Neural cell (in vitro differentiated cells): ENCODE results near the gene KIFC3. TPM values are rescaled to one million over a fixed set of nuclear protein-coding genes. Genes with fewer than 3 reads are reported as not detected.

Experiments
- H2AFZ ChIP-seq: fragments of 200-600, 300-800 bp; sonication (generic), shearing (Covaris generic); 2 replicates; pipeline ENCODE4 v1.6.0; 2014; ENCODE audit warnings: low read depth, mild to moderate bottlenecking, antibody characterized with exemption, low read length, moderate library complexity
- H3F3A ChIP-seq: fragments of 200-600 bp; shearing (Covaris generic); 2 replicates; pipeline ENCODE4 v1.6.1; 2016; ENCODE audit warnings: mild to moderate bottlenecking, moderate library complexity, mixed read lengths, antibody characterized with exemption, low read length; ENCODE audit not compliant: insufficient read depth, poor library complexity, severe bottlenecking
- H3K27ac ChIP-seq: fragments of 200-600, 300-800 bp; sonication (generic), shearing (Covaris generic); 2 replicates; pipeline ENCODE4 v1.5.1; 2014; ENCODE audit warnings: mild to moderate bottlenecking, low read length, moderate library complexity
- H3K27me3 ChIP-seq: fragments of 300-800, 200-600 bp; sonication (generic), shearing (Covaris generic); 2 replicates; pipeline ENCODE4 v1.6.0; 2014; ENCODE audit warnings: mild to moderate bottlenecking, low read depth, low read length, moderate library complexity; ENCODE audit not compliant: insufficient read depth
- H3K36me3 ChIP-seq: fragments of 300-800, 200-600 bp; sonication (generic), shearing (Covaris generic); 2 replicates; pipeline ENCODE4 v1.5.1; 2014; ENCODE audit warnings: mild to moderate bottlenecking, antibody characterized with exemption, low read length, moderate library complexity; ENCODE audit not compliant: insufficient read depth
- H3K4me2 ChIP-seq: fragments of 300-800, 200-600 bp; sonication (generic), shearing (Covaris generic); 2 replicates; pipeline ENCODE4 v1.6.0; 2014; ENCODE audit warnings: mild to moderate bottlenecking, low read length
- H3K4me3 ChIP-seq: fragments of 300-800, 200-600 bp; sonication (generic), shearing (Covaris generic); 2 replicates; pipeline ENCODE4 v1.5.1; 2014; ENCODE audit warnings: mild to moderate bottlenecking, low read length, moderate library complexity
- H3K79me2 ChIP-seq: fragments of 200-600 bp; shearing (Covaris generic); replicated peaks from 2 replicates; pipeline ENCODE4 v1.6.0; 2014; ENCODE audit warnings: mild to moderate bottlenecking, low read length, moderate library complexity; ENCODE audit not compliant: insufficient read depth
- H3K9ac ChIP-seq: fragments of 300-800, 200-600 bp; sonication (generic), shearing (Covaris generic); 2 replicates; pipeline ENCODE4 v1.6.1; 2016; ENCODE audit warnings: mild to moderate bottlenecking, low read length, mixed read lengths
- H3K9me2 ChIP-seq: fragments of 200-600 bp; shearing (Covaris generic); 2 replicates; pipeline ENCODE4 v1.6.1; 2016; ENCODE audit warnings: mild to moderate bottlenecking, low read length, mixed read lengths; ENCODE audit not compliant: insufficient read depth
- H3K9me3 ChIP-seq: fragments of 200-600, 300-800 bp; sonication (generic), shearing (Covaris generic); 2 replicates; pipeline ENCODE4 v1.6.1; 2016; ENCODE audit warnings: mild to moderate bottlenecking, mixed run types, low read length, moderate library complexity, mixed read lengths
- H4K20me1 ChIP-seq: fragments of 200-600 bp; shearing (Covaris generic); 2 replicates; pipeline ENCODE4 v1.6.1; 2016; ENCODE audit warnings: mild to moderate bottlenecking, mixed run types; ENCODE audit not compliant: insufficient read depth
- EP300 ChIP-seq: fragments of 450-650 bp; conservative IDR thresholded peaks from 2 replicates; pipeline ENCODE4 v1.6.1; 2014; ENCODE audit warnings: antibody characterized with exemption, mild to moderate bottlenecking, moderate library complexity; ENCODE audit not compliant: poor library complexity, severe bottlenecking
- EZH2 ChIP-seq: fragments of 200-600, 300-800 bp; shearing (Covaris generic), sonication (generic); IDR thresholded peaks from 2 replicates; pipeline ENCODE4 v1.6.1; 2014; ENCODE audit warnings: antibody characterized with exemption, low read length, borderline replicate concordance, mild to moderate bottlenecking; ENCODE audit not compliant: insufficient read depth, poor library complexity, severe bottlenecking
- MXI1 ChIP-seq: fragments of 450-650 bp; conservative IDR thresholded peaks from 2 replicates; pipeline ENCODE4 v1.6.1; 2014; ENCODE audit warnings: antibody characterized with exemption, mild to moderate bottlenecking; ENCODE audit not compliant: poor library complexity, severe bottlenecking
- POLR2AphosphoS5 ChIP-seq: IDR thresholded peaks from 2 replicates; pipeline ENCODE4 v1.6.1; 2012
- RAD21 ChIP-seq: fragments of 450-650 bp; conservative IDR thresholded peaks from 2 replicates; pipeline ENCODE4 v1.6.1; 2014; ENCODE audit warnings: antibody characterized with exemption, mild to moderate bottlenecking, moderate library complexity
- SMC3 ChIP-seq: fragments of 450-650 bp; conservative IDR thresholded peaks from 2 replicates; pipeline ENCODE4 v1.6.1; 2014; ENCODE audit warnings: antibody characterized with exemption, mild to moderate bottlenecking, moderate library complexity; ENCODE audit not compliant: poor library complexity
- TAF1 ChIP-seq: IDR thresholded peaks from 2 replicates; pipeline ENCODE4 v1.6.1; 2012; ENCODE audit warnings: low read depth
- polyA plus RNA-seq: library from polyadenylated mRNA; depleted of rRNA; stranded (reverse); fragments of >200 nt; gene quantifications from 2 replicates; pipeline ENCODE4 v1.2.3, GENCODE V29; 2014
- TF ChIP-seq, protein P1 (sequence below): fragments of 450-650 bp; IDR thresholded peaks from 2 replicates; pipeline ENCODE4 v1.5.1; 2014; ENCODE audit warnings: antibody characterized with exemption, mild to moderate bottlenecking, moderate library complexity; ENCODE audit not compliant: poor library complexity, severe bottlenecking
- TF ChIP-seq, protein P2 (sequence below): IDR thresholded peaks from 2 replicates; pipeline ENCODE4 v1.6.1; 2012; ENCODE audit warnings: borderline replicate concordance

Gene KIFC3
- polyA plus RNA-seq, 1 donor from 2014 or later: 29.7 TPM

DNA sequence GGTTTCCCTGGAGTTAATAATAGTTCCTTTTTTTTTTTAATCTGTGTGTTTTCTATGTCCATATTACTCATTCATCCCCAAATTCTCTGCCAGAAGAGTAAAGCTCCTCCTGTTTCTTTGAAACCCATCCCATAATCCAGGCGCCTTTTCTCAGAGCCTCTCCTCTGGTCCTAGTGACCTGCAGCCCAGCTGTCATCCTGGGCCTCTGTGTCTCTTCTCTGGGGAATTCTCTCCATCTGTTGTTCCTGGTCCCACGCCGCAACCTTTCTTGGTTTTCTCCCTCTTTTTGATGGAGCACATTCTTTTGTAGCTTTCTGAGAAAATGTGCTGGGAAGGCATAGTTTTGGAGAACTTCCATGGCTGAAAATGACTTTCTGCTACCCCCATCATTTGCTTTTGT is 56.5 kb downstream of the KIFC3 start:
- Histone ChIP-seq H3K27ac (no peak overlapping the region), H3K27me3 (no peaks in the 10 kb centered on the region), H3K4me2 (no peak overlapping the region), H2AFZ (no peak overlapping the region), H4K20me1 (no peaks in the 10 kb centered on the region), H3K36me3 (no peaks in the 10 kb centered on the region), H3K4me3 (no peak overlapping the region), H3K9ac (no peak overlapping the region), H3F3A (no peaks in the 10 kb centered on the region), H3K9me3 (no peaks in the 10 kb centered on the region), H3K9me2 (no peaks in the 10 kb centered on the region), H3K79me2 (no peaks in the 10 kb centered on the region)
- TF ChIP-seq MXI1 (no peak), RAD21 (no peak), EP300 (no peak)
- TF ChIP-seq, protein P1, sequence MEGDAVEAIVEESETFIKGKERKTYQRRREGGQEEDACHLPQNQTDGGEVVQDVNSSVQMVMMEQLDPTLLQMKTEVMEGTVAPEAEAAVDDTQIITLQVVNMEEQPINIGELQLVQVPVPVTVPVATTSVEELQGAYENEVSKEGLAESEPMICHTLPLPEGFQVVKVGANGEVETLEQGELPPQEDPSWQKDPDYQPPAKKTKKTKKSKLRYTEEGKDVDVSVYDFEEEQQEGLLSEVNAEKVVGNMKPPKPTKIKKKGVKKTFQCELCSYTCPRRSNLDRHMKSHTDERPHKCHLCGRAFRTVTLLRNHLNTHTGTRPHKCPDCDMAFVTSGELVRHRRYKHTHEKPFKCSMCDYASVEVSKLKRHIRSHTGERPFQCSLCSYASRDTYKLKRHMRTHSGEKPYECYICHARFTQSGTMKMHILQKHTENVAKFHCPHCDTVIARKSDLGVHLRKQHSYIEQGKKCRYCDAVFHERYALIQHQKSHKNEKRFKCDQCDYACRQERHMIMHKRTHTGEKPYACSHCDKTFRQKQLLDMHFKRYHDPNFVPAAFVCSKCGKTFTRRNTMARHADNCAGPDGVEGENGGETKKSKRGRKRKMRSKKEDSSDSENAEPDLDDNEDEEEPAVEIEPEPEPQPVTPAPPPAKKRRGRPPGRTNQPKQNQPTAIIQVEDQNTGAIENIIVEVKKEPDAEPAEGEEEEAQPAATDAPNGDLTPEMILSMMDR: no peak

DNA sequence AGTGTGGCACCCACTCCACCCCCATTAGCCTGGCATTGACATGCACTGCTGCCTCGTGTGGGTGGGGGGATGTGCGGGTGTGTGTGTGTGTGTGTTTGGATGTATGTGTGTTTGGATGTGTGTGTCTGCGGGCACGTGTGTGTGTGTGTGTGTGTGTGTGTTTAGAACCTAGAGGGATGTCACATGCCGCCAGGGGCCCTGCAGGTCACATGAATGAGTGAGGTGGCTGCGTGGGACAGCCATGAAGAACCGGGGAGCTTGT is 57.7 kb downstream of the KIFC3 start:
- no peak overlapping the region for H3K4me3 ChIP-seq
- TF ChIP-seq, protein P2, sequence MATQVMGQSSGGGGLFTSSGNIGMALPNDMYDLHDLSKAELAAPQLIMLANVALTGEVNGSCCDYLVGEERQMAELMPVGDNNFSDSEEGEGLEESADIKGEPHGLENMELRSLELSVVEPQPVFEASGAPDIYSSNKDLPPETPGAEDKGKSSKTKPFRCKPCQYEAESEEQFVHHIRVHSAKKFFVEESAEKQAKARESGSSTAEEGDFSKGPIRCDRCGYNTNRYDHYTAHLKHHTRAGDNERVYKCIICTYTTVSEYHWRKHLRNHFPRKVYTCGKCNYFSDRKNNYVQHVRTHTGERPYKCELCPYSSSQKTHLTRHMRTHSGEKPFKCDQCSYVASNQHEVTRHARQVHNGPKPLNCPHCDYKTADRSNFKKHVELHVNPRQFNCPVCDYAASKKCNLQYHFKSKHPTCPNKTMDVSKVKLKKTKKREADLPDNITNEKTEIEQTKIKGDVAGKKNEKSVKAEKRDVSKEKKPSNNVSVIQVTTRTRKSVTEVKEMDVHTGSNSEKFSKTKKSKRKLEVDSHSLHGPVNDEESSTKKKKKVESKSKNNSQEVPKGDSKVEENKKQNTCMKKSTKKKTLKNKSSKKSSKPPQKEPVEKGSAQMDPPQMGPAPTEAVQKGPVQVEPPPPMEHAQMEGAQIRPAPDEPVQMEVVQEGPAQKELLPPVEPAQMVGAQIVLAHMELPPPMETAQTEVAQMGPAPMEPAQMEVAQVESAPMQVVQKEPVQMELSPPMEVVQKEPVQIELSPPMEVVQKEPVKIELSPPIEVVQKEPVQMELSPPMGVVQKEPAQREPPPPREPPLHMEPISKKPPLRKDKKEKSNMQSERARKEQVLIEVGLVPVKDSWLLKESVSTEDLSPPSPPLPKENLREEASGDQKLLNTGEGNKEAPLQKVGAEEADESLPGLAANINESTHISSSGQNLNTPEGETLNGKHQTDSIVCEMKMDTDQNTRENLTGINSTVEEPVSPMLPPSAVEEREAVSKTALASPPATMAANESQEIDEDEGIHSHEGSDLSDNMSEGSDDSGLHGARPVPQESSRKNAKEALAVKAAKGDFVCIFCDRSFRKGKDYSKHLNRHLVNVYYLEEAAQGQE: no peak
- TF ChIP-seq MXI1 (no peak), POLR2AphosphoS5 (no peak), RAD21 (no peak), EP300 (no peak), TAF1 (no peak), EZH2 (no peak), SMC3 (no peak)
- TF ChIP-seq, protein P1: no peak
- H3K9me2 ChIP-seq: no peaks in the 10 kb centered on the region
- no peaks in the 10 kb centered on the region for H3K27me3 ChIP-seq
- no peaks in the 10 kb centered on the region for H3K9me3 ChIP-seq
- H3K79me2 ChIP-seq: no peaks in the 10 kb centered on the region
- no peak overlapping the region for H3K9ac ChIP-seq
- H3K36me3 ChIP-seq: no peaks in the 10 kb centered on the region
- no peak overlapping the region for H2AFZ ChIP-seq
- no peaks in the 10 kb centered on the region for H3F3A ChIP-seq
- H3K4me2 ChIP-seq: no peak overlapping the region
- H4K20me1 ChIP-seq: no peaks in the 10 kb centered on the region
- H3K27ac ChIP-seq: no peak overlapping the region
